Sigmoid colon (tissue), 7 donors: ENCODE measurements around the gene ADARB2. TPM values are rescaled to one million over a fixed set of nuclear protein-coding genes. Genes with fewer than 3 reads are reported as not detected.
A peak's percentile ranks its signal among the peaks of the same experiment; 100 is the strongest.

Experiments
- DNase-seq: peaks from one replicate; pipeline ENCODE4 v3.0.0-alpha.2; 2019
- H3K27ac ChIP-seq, 4 donors: fragments of 200-600 bp; sonication (generic); one replicate each; pipeline ENCODE4 v1.5.1; 2016 to 2019; ENCODE audit warnings: mild to moderate bottlenecking in 1 of 4
- H3K27me3 ChIP-seq, 3 donors: fragments of 200-600 bp; sonication (generic); one replicate each; pipeline ENCODE4 v1.5.1; 2019; ENCODE audit warnings: mild to moderate bottlenecking in 1 of 3
- H3K36me3 ChIP-seq, 4 donors: fragments of 200-600 bp; sonication (generic); one replicate each; pipeline ENCODE4 v1.5.1; 2016 to 2019
- H3K4me1 ChIP-seq, 4 donors: fragments of 200-600 bp; sonication (generic); one replicate each; pipeline ENCODE4 v1.5.1; 2017 to 2019
- H3K4me3 ChIP-seq, 4 donors: fragments of 200-600 bp; sonication (generic); one replicate each; pipeline ENCODE4 v1.5.1; 2017 to 2019; ENCODE audit warnings: mild to moderate bottlenecking in 2 of 4, moderate library complexity in 1 of 4
- H3K9me3 ChIP-seq, 4 donors: fragments of 200-600 bp in 3 of 4; sonication (generic) in 3 of 4; one replicate each; pipeline versions ENCODE4 v1.5.1 to v1.6.1; 2013 to 2019
- CTCF ChIP-seq, 4 experiments: fragments of 450-650 bp in 3 of 4; fragments of 200-600 bp in 1 of 4; IDR thresholded peaks; one replicate each; pipeline ENCODE4 v1.5.1; 2016 to 2019; ENCODE audit warnings: antibody characterized with exemption in 4 of 4, mild to moderate bottlenecking in 3 of 4, moderate library complexity in 2 of 4
- EP300 ChIP-seq, 4 donors: sonication (generic); formaldehyde crosslinking; IDR thresholded peaks; one replicate each; pipeline ENCODE4 v1.6.1; 2017; ENCODE audit warnings: antibody characterized with exemption in 4 of 4
- POLR2A ChIP-seq, 2 donors: fragments of 450-650 bp; IDR thresholded peaks; one replicate each; pipeline ENCODE4 v1.6.1; 2016; ENCODE audit warnings: antibody characterized with exemption in 2 of 2, mild to moderate bottlenecking in 2 of 2, moderate library complexity in 2 of 2
- POLR2AphosphoS5 ChIP-seq, 4 donors: sonication (generic); formaldehyde crosslinking; IDR thresholded peaks; one replicate each; pipeline ENCODE4 v1.6.1; 2017; ENCODE audit warnings: antibody characterized with exemption in 4 of 4
- WGBS, 2 donors: extraction: QIAGEN DNeasy Blood & Tissue Kit; methylation state at CpG; one replicate each; pipeline ENCODE4 v1.1.7; 2013; 5-methylcytosine and 5-hydroxymethylcytosine counted together
- intact Hi-C: fragments of 100-400 bp; cut with DNase I; formaldehyde crosslinking; loops from one replicate; pipeline ENCODE4 v1.15.1; 2023
- polyA plus RNA-seq, 3 donors: library from polyadenylated mRNA; stranded (reverse); fragments of 200-250 nt; gene quantifications; one replicate each; pipeline ENCODE4 v1.2.3, GENCODE V29; 2013
- total RNA-seq, 4 donors: library from RNA; depleted of rRNA; stranded (reverse); fragments of >200 nt; gene quantifications; one replicate each; pipeline ENCODE4 v1.1.0, GENCODE V29; 2016
- donor health status: healthy with polysubstance abuse.
- donor health status: Bipolar disorder and iron deficiency.
- donor health status: healthy.

The ADARB2 gene
- total and polyA plus RNA-seq, 7 donors: 0.60 to 5.9 (median 3.5) TPM; not detected in 1

DNA sequence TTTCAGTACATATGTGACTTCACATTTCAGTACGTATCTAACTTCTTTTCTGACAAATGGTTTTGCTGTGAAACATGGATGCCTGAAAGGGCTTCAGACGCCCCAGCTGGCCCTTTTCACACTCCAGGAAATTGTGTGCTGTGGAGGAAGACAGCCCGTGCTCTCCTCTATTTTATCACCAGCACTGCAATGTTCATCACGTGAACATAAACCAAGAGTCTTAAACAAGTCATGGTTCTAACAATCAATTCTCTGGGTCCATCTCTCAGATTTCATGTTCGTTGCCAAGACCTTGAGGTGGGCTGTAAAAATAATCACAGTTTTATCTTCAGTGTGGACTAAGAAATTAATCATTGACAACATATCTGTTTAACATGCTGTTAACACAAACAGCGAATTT, 539.9 kb downstream of the ADARB2 start:
- Histone ChIP-seq H3K27ac (no peak overlapping the region), H3K9me3 (no peaks in the 10 kb centered on the region), H3K36me3 (no peaks in the 10 kb centered on the region), H3K4me1 (no peaks in the 10 kb centered on the region), H3K4me3 (no peak overlapping the region), H3K27me3 (peaks cover 0 to 5% (median 0%) of the 10 kb centered on the region in 3 donors)
- no peak for TF ChIP-seq POLR2A (IDR thresholded peaks at IDR 0.05)
- no peak for TF ChIP-seq CTCF (IDR thresholded peaks at IDR 0.05)
- no peak for TF ChIP-seq POLR2AphosphoS5 (IDR thresholded peaks at IDR 0.05)
- TF ChIP-seq EP300 (IDR thresholded peaks at IDR 0.05): no peak
- WGBS, 2 donors: 10 to 35% methylated on average over 6 of the region's 6 CpGs
- intact Hi-C loops: no loop called here
- DNase-seq: no peak

- no peaks in the 10 kb centered on the region for H3K9me3 ChIP-seq
- TF ChIP-seq POLR2AphosphoS5 (IDR thresholded peaks at IDR 0.05): no peak
- no peaks in the 10 kb centered on the region for H3K4me1 ChIP-seq
- intact Hi-C loops: no loop called here
- no peak overlapping the region for H3K27ac ChIP-seq
- no peak overlapping the region for H3K4me3 ChIP-seq
- H3K36me3 ChIP-seq: no peaks in the 10 kb centered on the region
- 85 to 89% methylated on average over 2 of the region's 2 CpGs for WGBS, 2 donors
- no peak for DNase-seq
- H3K27me3 ChIP-seq: peaks cover 0 to 5% (median 0%) of the 10 kb centered on the region in 3 donors
These were observed 540.7 kb downstream of the ADARB2 start for GRCh38 chr10:1196656-1197055.

DNA sequence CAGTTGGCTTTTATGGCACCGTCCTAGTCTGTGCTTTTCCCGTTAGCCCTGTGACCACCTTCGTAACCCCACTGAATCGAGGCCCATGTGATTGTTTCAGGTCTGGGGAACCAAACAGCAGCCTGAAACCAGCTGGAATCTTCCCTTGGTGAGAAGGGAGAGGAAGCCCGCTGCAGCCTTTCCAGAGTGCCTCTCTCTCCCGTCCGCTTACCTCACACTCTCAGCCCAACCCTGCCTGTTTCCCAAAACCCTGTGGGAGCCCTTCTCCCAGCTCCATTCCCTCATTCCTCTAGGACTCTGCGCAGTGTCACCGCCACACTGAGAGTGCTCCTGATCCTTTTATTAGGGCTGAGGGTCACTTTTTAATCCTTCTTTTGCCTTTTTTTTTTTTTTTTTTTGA, 541.5 kb downstream of the ADARB2 start:
- TF ChIP-seq POLR2A (IDR thresholded peaks at IDR 0.05): no peak
- TF ChIP-seq POLR2AphosphoS5 (IDR thresholded peaks at IDR 0.05): no peak
- no peak for TF ChIP-seq CTCF (IDR thresholded peaks at IDR 0.05)
- TF ChIP-seq EP300 (IDR thresholded peaks at IDR 0.05): no peak
- peaks cover 0 to 5% (median 0%) of the 10 kb centered on the region in 3 donors for H3K27me3 ChIP-seq
- no peak overlapping the region for H3K4me3 ChIP-seq
- no peaks in the 10 kb centered on the region for H3K36me3 ChIP-seq
- intact Hi-C loops: no loop called here
- no peaks in the 10 kb centered on the region for H3K4me1 ChIP-seq
- no peak overlapping the region for H3K27ac ChIP-seq
- WGBS, 2 donors: 83 to 92% methylated on average over 9 of the region's 9 CpGs
- no peaks in the 10 kb centered on the region for H3K9me3 ChIP-seq
- peak; percentile 28 for DNase-seq

DNA sequence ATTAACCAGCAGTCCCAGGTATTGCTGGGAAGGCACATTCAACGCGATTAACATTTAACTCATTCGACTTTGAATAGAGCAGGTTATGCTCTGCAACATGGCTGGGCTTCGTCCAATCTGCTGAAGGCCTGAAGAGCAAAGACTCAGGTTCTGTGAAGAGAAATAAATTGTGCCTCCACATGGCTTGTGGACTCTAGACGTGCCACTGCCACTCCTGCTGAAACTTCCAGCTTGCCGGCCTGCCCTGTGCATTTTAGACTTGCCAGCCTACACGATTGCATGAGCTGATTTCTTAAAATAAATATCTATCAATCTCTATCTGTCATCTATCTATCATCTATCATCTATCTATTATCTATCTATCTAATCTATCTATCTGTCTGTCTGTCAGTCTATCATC, 543.2 kb downstream of the ADARB2 start:
- intact Hi-C loops: no loop called here
- Histone ChIP-seq H3K4me1 (no peaks in the 10 kb centered on the region), H3K4me3 (no peak overlapping the region), H3K27ac (no peak overlapping the region), H3K27me3 (peaks cover 0 to 1% (median 0%) of the 10 kb centered on the region in 3 donors), H3K9me3 (no peaks in the 10 kb centered on the region), H3K36me3 (no peaks in the 10 kb centered on the region)
- no peak for TF ChIP-seq CTCF (IDR thresholded peaks at IDR 0.05)
- no peak for TF ChIP-seq EP300 (IDR thresholded peaks at IDR 0.05)
- TF ChIP-seq POLR2AphosphoS5 (IDR thresholded peaks at IDR 0.05): no peak
- TF ChIP-seq POLR2A (IDR thresholded peaks at IDR 0.05): no peak
- no peak for DNase-seq
- WGBS, 2 donors: 81 to 87% methylated on average over 7 of the region's 7 CpGs

DNA sequence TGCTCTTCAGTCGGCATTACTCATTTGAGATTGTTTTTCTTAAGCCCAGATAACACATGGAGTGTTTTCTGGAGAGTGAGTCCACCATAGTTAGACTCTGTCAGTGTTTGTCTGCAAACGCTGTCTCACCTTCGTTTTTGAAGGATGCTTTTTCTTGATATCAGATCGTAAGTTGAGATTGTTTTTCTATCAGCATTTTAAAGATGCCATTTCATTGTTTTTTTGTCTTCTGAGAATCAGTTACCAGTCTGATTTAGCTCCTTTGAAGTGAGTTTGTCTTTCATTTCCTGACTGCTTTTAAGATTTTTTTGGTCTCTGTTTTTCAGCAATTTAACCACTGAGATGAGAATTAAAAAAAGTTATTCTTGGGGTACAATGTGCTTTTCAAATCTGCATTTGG, 543.8 kb downstream of the ADARB2 start:
- no peak for DNase-seq
- 67 to 81% methylated on average over 4 of the region's 4 CpGs for WGBS, 2 donors
- no peak overlapping the region for H3K4me3 ChIP-seq
- no peak overlapping the region for H3K27ac ChIP-seq
- no peaks in the 10 kb centered on the region for H3K4me1 ChIP-seq
- intact Hi-C loops: no loop called here
- TF ChIP-seq EP300 (IDR thresholded peaks at IDR 0.05) (no peak), CTCF (IDR thresholded peaks at IDR 0.05) (no peak), POLR2A (IDR thresholded peaks at IDR 0.05) (no peak), POLR2AphosphoS5 (IDR thresholded peaks at IDR 0.05) (no peak)
- no peaks in the 10 kb centered on the region for H3K36me3 ChIP-seq
- no peaks in the 10 kb centered on the region for H3K9me3 ChIP-seq
- no peaks in the 10 kb centered on the region for H3K27me3 ChIP-seq
